LNCaP clone FGC (cell line): Measurements from ENCODE around the gene MATK.
"Not testable (repeated sequence)": the region's sequence is repeated elsewhere in the genome, so short reads cannot be mapped to it uniquely, and the experiment has no call there.

ENCODE experiments used
- DNase-seq: peaks from one replicate; pipeline ENCODE4 v3.0.0-alpha.2; 2011; ENCODE audit warnings: low read depth
- H3K4me3 ChIP-seq: 2 replicates; pipeline ENCODE4 v1.5.1; 2011; ENCODE audit warnings: mild to moderate bottlenecking, low read depth, low read length, control low read depth
- CTCF ChIP-seq: IDR thresholded peaks from 2 replicates; pipeline ENCODE4 v1.5.1; 2012; ENCODE audit warnings: mild to moderate bottlenecking; ENCODE audit not compliant: control insufficient read depth, insufficient read depth; ENCODE audit errors: extremely low read depth

MATK gene

DNA sequence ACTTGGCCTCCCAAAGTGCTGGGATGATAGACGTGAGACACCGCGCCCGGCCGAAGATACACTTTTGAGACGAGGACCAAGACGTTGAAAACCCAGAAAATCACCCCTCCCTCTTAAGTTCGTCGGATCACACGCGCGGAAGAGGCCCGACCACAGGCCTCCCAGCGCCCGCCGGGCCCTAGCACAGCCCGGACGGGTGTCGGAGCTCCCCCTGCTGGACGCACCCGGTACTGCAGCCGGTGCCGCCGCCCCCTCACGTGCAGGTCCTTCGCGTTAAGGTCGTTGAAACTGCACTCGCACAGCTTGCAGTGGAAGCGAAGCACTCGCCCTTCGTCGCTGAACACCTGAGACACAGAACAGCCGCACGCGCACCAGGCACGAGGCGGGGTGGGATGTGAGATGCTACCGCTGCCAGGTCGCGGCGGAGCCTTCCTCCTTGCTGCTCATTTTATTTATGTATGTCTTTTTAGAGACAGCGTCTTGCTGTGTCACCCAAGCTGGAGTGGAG, 35.7 kb upstream of the MATK start:
- TF ChIP-seq CTCF, result peak; percentile 95
- peak; percentile 4 for DNase-seq
- no peak overlapping the region for H3K4me3 ChIP-seq

DNA sequence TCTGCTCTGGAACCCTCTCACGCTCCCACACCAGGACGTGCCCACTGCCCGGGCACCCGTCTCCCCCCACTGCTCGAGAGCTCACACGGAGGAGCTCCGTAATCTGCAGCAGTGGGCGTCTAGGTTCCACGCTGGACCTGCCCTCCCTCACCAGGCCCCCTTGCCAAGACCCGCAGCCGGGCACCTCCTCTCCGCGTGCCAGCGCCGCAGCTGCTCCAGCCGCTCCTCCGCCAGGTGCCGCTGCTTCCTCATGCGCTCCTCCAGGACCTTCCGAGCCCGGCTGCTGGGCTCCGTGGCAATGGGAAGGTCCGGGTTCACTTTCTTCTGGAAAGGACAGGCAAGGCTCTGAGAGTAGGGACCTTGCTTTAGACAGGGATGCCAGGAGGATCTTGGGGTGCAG, 35.0 kb upstream of the MATK start:
- TF ChIP-seq CTCF, result no peak
- no peak overlapping the region for H3K4me3 ChIP-seq
- DNase-seq, result no peak

DNA sequence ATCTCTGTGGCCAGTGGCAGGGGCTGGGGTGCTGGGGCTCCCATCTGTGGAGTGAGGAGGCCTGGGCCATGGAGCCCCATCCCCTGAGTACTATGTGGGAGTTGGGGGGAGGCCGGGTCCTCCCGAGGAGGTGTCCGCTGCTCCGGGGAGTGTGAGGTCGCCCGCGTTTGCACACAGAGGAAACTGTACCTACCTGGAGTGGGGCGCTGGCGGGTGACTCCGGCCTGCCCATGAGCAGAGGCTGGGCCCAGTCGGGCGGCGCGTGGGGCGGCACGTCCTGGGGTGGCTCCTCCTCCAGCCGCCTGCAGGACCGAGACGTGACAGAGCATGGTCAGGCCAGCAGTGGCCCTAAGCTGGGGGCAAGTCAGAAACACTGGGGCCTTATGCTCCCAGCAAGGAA, 33.8 kb upstream of the MATK start:
- DNase-seq, result no peak
- no peak for TF ChIP-seq CTCF
- H3K4me3 ChIP-seq, result no peak overlapping the region

- TF ChIP-seq CTCF, result no peak
- no peak overlapping the region for H3K4me3 ChIP-seq
- DNase-seq, result no peak
Observed at GRCh38 chr19:3818918-3819317, 32.7 kb upstream of the MATK start.

- H3K4me3 ChIP-seq, result no peak overlapping the region
- TF ChIP-seq CTCF, result no peak
- DNase-seq, result no peak
Observed at GRCh38 chr19:3818466-3818865, 32.3 kb upstream of the MATK start.

- H3K4me3 ChIP-seq, result no peak overlapping the region
- no peak for TF ChIP-seq CTCF
- no peak for DNase-seq
Observed at GRCh38 chr19:3817761-3818160, 31.6 kb upstream of the MATK start.

DNA sequence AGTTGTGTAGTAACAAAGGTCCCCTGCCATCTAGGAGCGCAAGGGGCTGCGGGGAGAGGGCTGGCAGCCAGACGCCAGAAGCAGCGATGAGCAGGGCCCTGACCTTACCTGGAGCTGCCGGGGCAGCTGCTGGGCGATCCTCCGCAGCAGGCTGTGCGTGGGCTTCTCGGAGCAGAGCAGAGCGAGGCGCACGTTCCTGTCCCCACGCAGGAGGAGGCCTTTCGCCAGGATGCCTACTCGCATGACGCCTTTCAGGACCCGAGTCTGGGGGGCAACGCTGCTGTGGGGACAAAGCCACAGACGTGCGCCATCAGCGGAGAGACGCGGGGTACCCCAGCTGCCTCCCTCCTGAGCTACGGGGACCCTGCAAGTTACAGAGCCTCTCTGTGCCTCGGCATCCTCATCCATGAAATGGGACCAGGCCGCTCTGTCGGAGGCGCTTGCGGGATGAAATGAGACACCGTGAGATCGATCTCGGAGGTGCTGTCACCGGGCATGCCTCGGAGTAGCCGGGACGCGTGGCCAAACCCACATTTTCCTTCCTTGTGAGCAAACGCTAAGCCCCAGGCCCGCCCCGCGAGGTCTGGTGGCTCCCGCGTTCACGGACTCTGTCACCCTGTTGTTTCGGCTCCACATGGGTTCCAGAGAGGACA, 30.5 kb upstream of the MATK start:
- H3K4me3 ChIP-seq, result no peak overlapping the region
- DNase-seq, result no peak
- TF ChIP-seq CTCF, result no peak

- not testable (repeated sequence) for DNase-seq, H3K4me3 ChIP-seq
Observed at GRCh38 chr19:3816148-3816547, 30.0 kb upstream of the MATK start.
